GM23248 (cell line): Measurements from ENCODE around the gene RNASE8. TPM values are rescaled to one million over a fixed set of nuclear protein-coding genes. Genes with fewer than 3 reads are reported as not detected.

ENCODE experiments used
- DNase-seq: peaks from one replicate; pipeline ENCODE4 v3.0.0-alpha.2; 2015
- H2AFZ ChIP-seq: fragments of 200-600 bp; sonication (generic); 2 replicates; pipeline ENCODE4 v1.6.1; 2016; ENCODE audit warnings: antibody characterized with exemption
- H3F3A ChIP-seq: fragments of 200-600 bp; sonication (generic); 2 replicates; pipeline ENCODE4 v1.6.1; 2016; ENCODE audit warnings: mild to moderate bottlenecking, antibody characterized with exemption, mixed run types; ENCODE audit not compliant: insufficient read depth
- H3K27ac ChIP-seq: fragments of 200-600 bp; sonication (generic); 2 replicates; pipeline ENCODE4 v1.5.1; 2016; ENCODE audit warnings: mild to moderate bottlenecking
- H3K27me3 ChIP-seq: fragments of 200-600 bp; sonication (generic); replicated peaks from 2 replicates; pipeline ENCODE4 v1.6.1; 2016; ENCODE audit warnings: mild to moderate bottlenecking; ENCODE audit not compliant: insufficient read depth
- H3K36me3 ChIP-seq: fragments of 200-600 bp; sonication (generic); 2 replicates; pipeline ENCODE4 v1.6.1; 2016; ENCODE audit warnings: low read depth, mild to moderate bottlenecking
- H3K4me1 ChIP-seq: fragments of 200-600 bp; sonication (generic); 2 replicates; pipeline ENCODE4 v1.6.1; 2016; ENCODE audit warnings: mild to moderate bottlenecking; ENCODE audit not compliant: insufficient read depth
- H3K4me2 ChIP-seq: fragments of 200-600 bp; sonication (generic); one replicate; pipeline ENCODE4 v1.6.1; 2016; ENCODE audit warnings: mild to moderate bottlenecking; ENCODE audit not compliant: unreplicated experiment
- H3K4me3 ChIP-seq: fragments of 200-600 bp; sonication (generic); 2 replicates; pipeline ENCODE4 v1.5.1; 2016; ENCODE audit warnings: mild to moderate bottlenecking
- H3K79me2 ChIP-seq: fragments of 200-600 bp; sonication (generic); 2 replicates; pipeline ENCODE4 v1.6.1; 2016; ENCODE audit warnings: mild to moderate bottlenecking; ENCODE audit not compliant: insufficient read depth
- H3K9ac ChIP-seq: fragments of 200-600 bp; sonication (generic); 2 replicates; pipeline ENCODE4 v1.6.1; 2016; ENCODE audit warnings: mild to moderate bottlenecking
- H3K9me2 ChIP-seq: fragments of 200-600 bp; sonication (generic); 2 replicates; pipeline ENCODE4 v1.6.1; 2016; ENCODE audit warnings: mixed run types, mild to moderate bottlenecking, moderate library complexity; ENCODE audit not compliant: insufficient read depth
- H3K9me3 ChIP-seq: fragments of 200-600 bp; sonication (generic); one replicate; pipeline ENCODE4 v1.6.1; 2017; ENCODE audit warnings: low read depth
- H4K20me1 ChIP-seq: fragments of 200-600 bp; sonication (generic); 2 replicates; pipeline ENCODE4 v1.6.0; 2016; ENCODE audit not compliant: insufficient read depth
- EZH2 ChIP-seq: fragments of 200-600 bp; sonication (generic); IDR thresholded peaks from 2 replicates; pipeline ENCODE4 v1.6.1; 2018; ENCODE audit warnings: antibody characterized with exemption, mild to moderate bottlenecking; ENCODE audit not compliant: insufficient read depth, poor library complexity, severe bottlenecking
- EZH2phosphoT487 ChIP-seq: fragments of 200-600 bp; sonication (generic); IDR thresholded peaks from 2 replicates; pipeline ENCODE4 v1.6.1; 2018; ENCODE audit warnings: antibody characterized with exemption, moderate library complexity, mild to moderate bottlenecking, low read depth; ENCODE audit not compliant: insufficient read depth
- WGBS, 2 experiments: methylation state at CpG; one replicate each; pipeline ENCODE4 v1.1.6; 2015 to 2017; ENCODE audit warnings: low lambda C conversion rate in 2 of 2, low coverage in 1 of 2; ENCODE audit errors: missing lambda C conversion rate in 2 of 2; 5-methylcytosine and 5-hydroxymethylcytosine counted together
- in situ Hi-C: fragments of 300-500 bp; cut with MboI; formaldehyde crosslinking; loops from 2 replicates; pipeline ENCODE4 v1.15.0; 2020
- polyA plus RNA-seq: library from polyadenylated mRNA; unstranded; fragments of >200 nt; fragmentation: Nextera tagmentation; extraction: Ambion mirVana; gene quantifications from 2 replicates; pipeline ENCODE4 v1.2.1, GENCODE V29; 2016
- total RNA-seq: library from RNA; depleted of rRNA; stranded (reverse); fragments of >200 nt; shearing (Covaris generic); gene quantifications from 2 replicates; pipeline ENCODE4 v1.2.3, GENCODE V29; 2014

The RNASE8 gene
- total and polyA plus RNA-seq, 2 experiments from 2014 or later: not detected

- Histone ChIP-seq H3F3A (peaks cover 48% of the 10 kb centered on the region), H3K27ac (no peak overlapping the region), H3K4me2 (no peak overlapping the region), H3K4me1 (peaks cover 26% of the 10 kb centered on the region), H3K9me3 (no peaks in the 10 kb centered on the region), H3K9me2 (no peaks in the 10 kb centered on the region), H3K4me3 (no peak overlapping the region), H3K9ac (no peak overlapping the region), H3K27me3 (no peaks in the 10 kb centered on the region), H4K20me1 (no peaks in the 10 kb centered on the region), H3K79me2 (no peaks in the 10 kb centered on the region), H2AFZ (no peak overlapping the region), H3K36me3 (peaks cover 15% of the 10 kb centered on the region; the same call in 1 of the 2 replicates)
- 96% methylated on average over 5 of the region's 5 CpGs for WGBS, 2 experiments
- no peak for DNase-seq
- no peak for TF ChIP-seq EZH2phosphoT487
- TF ChIP-seq EZH2: no peak
- in situ Hi-C loops: loop anchor here (10.0 kb wide), 1 partner anchor 75 kb away; no protein-coding TSS in a partner anchor
Measured at GRCh38 chr14:21089877-21090193, 32.2 kb downstream of the RNASE8 start.

GRCh38 chr14:21090194-21090939 is 32.7 kb downstream of the RNASE8 start:
- Histone ChIP-seq H4K20me1 (no peaks in the 10 kb centered on the region), H3K4me3 (no peak overlapping the region), H3K4me2 (no peak overlapping the region), H3K9me3 (no peaks in the 10 kb centered on the region), H3F3A (peaks cover 49% of the 10 kb centered on the region), H3K9ac (no peak overlapping the region), H3K4me1 (peaks cover 21% of the 10 kb centered on the region), H3K27ac (no peak overlapping the region), H3K9me2 (no peaks in the 10 kb centered on the region), H2AFZ (no peak overlapping the region), H3K27me3 (no peaks in the 10 kb centered on the region), H3K36me3 (peaks cover 13% of the 10 kb centered on the region; the same call in 1 of the 2 replicates), H3K79me2 (no peaks in the 10 kb centered on the region)
- DNase-seq: no peak
- TF ChIP-seq EZH2phosphoT487: no peak
- TF ChIP-seq EZH2: no peak
- WGBS, 2 experiments: 94% methylated on average over 33 to 45 of the region's 45 CpGs
- in situ Hi-C loops: loop anchor here (10.0 kb wide), 1 partner anchor 76 kb away; no protein-coding TSS in a partner anchor

DNA sequence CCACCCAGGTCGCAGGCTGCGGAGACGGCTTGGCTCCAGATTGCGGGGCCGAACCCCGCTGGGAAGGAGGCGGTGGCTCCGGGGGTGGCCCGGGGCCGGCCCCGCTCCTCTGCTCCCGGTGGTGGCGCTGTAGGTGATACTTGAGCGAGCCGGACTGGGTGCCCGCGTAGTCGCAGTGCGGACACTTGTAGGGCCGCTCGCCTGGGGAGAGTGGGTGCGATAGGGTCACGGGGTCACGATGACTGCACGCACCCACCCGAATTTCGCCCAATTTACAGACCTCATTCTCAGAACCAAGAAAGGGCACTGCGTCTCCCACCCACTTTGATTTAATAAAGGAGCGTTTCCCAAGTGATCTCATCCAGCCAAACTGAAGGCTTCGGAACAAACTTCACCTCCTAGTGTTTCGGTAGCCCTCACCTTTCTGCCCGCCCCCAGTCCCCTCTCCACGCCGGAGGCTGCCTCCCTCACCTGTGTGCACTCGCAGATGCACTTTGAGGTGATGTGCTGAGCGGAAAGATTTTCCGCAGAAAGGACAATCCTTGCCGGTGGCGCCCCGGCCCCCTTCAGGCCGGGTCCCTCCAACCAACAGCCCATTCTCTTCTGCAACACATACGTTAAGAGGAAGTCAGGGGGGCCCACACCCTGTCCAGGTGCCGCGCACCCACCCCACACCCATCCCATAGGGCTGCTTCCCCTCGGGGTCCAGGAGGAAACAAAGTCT is 33.5 kb downstream of the RNASE8 start:
- Histone ChIP-seq H3K4me3 (no peak overlapping the region), H3F3A (peaks cover 46% of the 10 kb centered on the region), H3K27ac (no peak overlapping the region), H3K27me3 (no peaks in the 10 kb centered on the region), H2AFZ (no peak overlapping the region), H3K9ac (no peak overlapping the region), H4K20me1 (no peaks in the 10 kb centered on the region), H3K9me2 (no peaks in the 10 kb centered on the region), H3K79me2 (no peaks in the 10 kb centered on the region), H3K36me3 (peaks cover 6% of the 10 kb centered on the region; the same call in 1 of the 2 replicates), H3K9me3 (no peaks in the 10 kb centered on the region), H3K4me1 (peaks cover 18% of the 10 kb centered on the region), H3K4me2 (no peak overlapping the region)
- in situ Hi-C loops: loop anchor here (10.0 kb wide), 1 partner anchor 76 kb away; no protein-coding TSS in a partner anchor
- TF ChIP-seq EZH2phosphoT487: no peak
- TF ChIP-seq EZH2: no peak
- no peak for DNase-seq
- 91% methylated on average over 32 to 45 of the region's 45 CpGs for whole genome bisulfite sequencing, 2 experiments

DNA sequence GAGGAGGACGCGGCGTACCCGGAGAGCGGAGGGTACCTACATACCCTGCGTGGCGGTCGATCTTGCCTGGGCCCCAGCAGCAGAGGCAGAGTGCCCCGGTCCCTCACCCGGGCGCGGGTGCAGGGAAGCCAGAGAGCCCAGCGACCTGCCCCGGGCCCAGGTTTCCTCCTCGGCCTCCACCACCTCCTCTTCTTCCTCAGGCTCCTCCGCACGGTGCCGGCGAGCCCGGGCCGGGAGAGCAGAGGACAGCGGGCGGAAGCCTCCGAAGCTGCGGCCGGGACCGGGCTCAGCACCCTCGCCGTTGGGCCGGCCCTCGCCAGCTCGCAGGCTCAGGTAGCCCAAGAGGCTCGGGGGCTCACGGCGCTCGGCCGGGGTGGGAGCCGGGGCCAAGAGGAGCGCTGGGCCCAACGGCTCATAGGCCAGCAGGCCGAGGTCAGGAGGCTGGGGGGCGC is 34.2 kb downstream of the RNASE8 start:
- Histone ChIP-seq H3K4me3 (no peak overlapping the region), H3K36me3 (no peaks in the 10 kb centered on the region), H3K4me2 (no peak overlapping the region), H3K79me2 (no peaks in the 10 kb centered on the region), H2AFZ (no peak overlapping the region), H3F3A (peaks cover 46% of the 10 kb centered on the region), H3K27ac (no peak overlapping the region), H4K20me1 (no peaks in the 10 kb centered on the region), H3K9ac (no peak overlapping the region), H3K27me3 (no peaks in the 10 kb centered on the region), H3K9me2 (no peaks in the 10 kb centered on the region), H3K4me1 (peaks cover 19% of the 10 kb centered on the region), H3K9me3 (no peaks in the 10 kb centered on the region)
- 94 to 95% methylated on average over 28 to 42 of the region's 42 CpGs for WGBS, 2 experiments
- TF ChIP-seq EZH2 (no peak), EZH2phosphoT487 (no peak)
- in situ Hi-C loops: loop anchor here (10.0 kb wide), 1 partner anchor 77 kb away; no protein-coding TSS in a partner anchor
- DNase-seq: no peak
